Astrocyte (in vitro differentiated cells and primary cell): Measurements from ENCODE around the gene AGBL5. TPM values are rescaled to one million over a fixed set of nuclear protein-coding genes. Genes with fewer than 3 reads are reported as not detected.
"Not testable (repeated sequence)": the region's sequence is repeated elsewhere in the genome, so short reads cannot be mapped to it uniquely, and the experiment has no call there.

Source experiments
- DNase-seq: peaks from one replicate; pipeline ENCODE4 v3.0.0-alpha.2; 2010; ENCODE audit warnings: low read depth
- FAIRE-seq: peaks from 2 replicates; lab custom pipeline; 2011; peaks lifted over from hg19 to GRCh38; lab: Jason Lieb, UNC
- H2AFZ ChIP-seq: 2 replicates; pipeline ENCODE4 v1.6.0; 2012; ENCODE audit warnings: low read depth, low read length, inconsistent platforms
- H3K27ac ChIP-seq: 2 replicates; pipeline ENCODE4 v1.5.1; 2011; ENCODE audit warnings: low read depth, low read length, inconsistent platforms
- H3K27me3 ChIP-seq: 2 replicates; pipeline ENCODE4 v1.6.0; 2011; ENCODE audit warnings: low read length, inconsistent platforms; ENCODE audit not compliant: insufficient read depth
- H3K36me3 ChIP-seq: 2 replicates; pipeline ENCODE4 v1.5.1; 2011; ENCODE audit warnings: low read length, inconsistent platforms; ENCODE audit not compliant: insufficient read depth
- H3K4me1 ChIP-seq: 2 replicates; pipeline ENCODE4 v1.5.1; 2011; ENCODE audit warnings: low read length, inconsistent platforms; ENCODE audit not compliant: insufficient read depth
- H3K4me2 ChIP-seq: 2 replicates; pipeline ENCODE4 v1.6.0; 2012; ENCODE audit warnings: low read length, inconsistent platforms
- H3K4me3 ChIP-seq: 2 replicates; pipeline ENCODE4 v1.5.1; 2011; ENCODE audit warnings: low read depth, mild to moderate bottlenecking, low read length, inconsistent platforms; ENCODE audit not compliant: insufficient read depth
- H3K79me2 ChIP-seq: 2 replicates; pipeline ENCODE4 v1.6.0; 2012; ENCODE audit warnings: mild to moderate bottlenecking, low read length, inconsistent platforms; ENCODE audit not compliant: insufficient read depth
- H3K9ac ChIP-seq: 2 replicates; pipeline ENCODE4 v1.6.0; 2012; ENCODE audit warnings: mild to moderate bottlenecking, low read length, inconsistent platforms
- H3K9me3 ChIP-seq: 2 replicates; pipeline ENCODE4 v1.5.1; 2012; ENCODE audit warnings: low read depth, mild to moderate bottlenecking, low read length, inconsistent platforms; ENCODE audit not compliant: insufficient read depth
- H4K20me1 ChIP-seq: 2 replicates; pipeline ENCODE4 v1.6.0; 2012; ENCODE audit warnings: low read length, inconsistent platforms; ENCODE audit not compliant: insufficient read depth
- H3K27ac Mint-ChIP-seq: one replicate; pipeline ENCODE4 v1.8.0; 2021; ENCODE audit warnings: mild to moderate bottlenecking, mixed read lengths; ENCODE audit not compliant: unreplicated experiment
- H3K27me3 Mint-ChIP-seq: one replicate; pipeline ENCODE4 v1.8.0; 2021; ENCODE audit warnings: low read depth, mixed read lengths; ENCODE audit not compliant: unreplicated experiment
- H3K36me3 Mint-ChIP-seq: one replicate; pipeline ENCODE4 v1.8.0; 2021; ENCODE audit warnings: low read depth, mixed read lengths; ENCODE audit not compliant: unreplicated experiment
- H3K4me1 Mint-ChIP-seq: one replicate; pipeline ENCODE4 v1.8.0; 2021; ENCODE audit warnings: low read depth, mixed read lengths; ENCODE audit not compliant: unreplicated experiment
- H3K4me3 Mint-ChIP-seq: one replicate; pipeline ENCODE4 v1.8.0; 2021; ENCODE audit warnings: mild to moderate bottlenecking, moderate library complexity, mixed read lengths; ENCODE audit not compliant: unreplicated experiment
- H3K9me3 Mint-ChIP-seq: one replicate; pipeline ENCODE4 v1.8.0; 2021; ENCODE audit warnings: mild to moderate bottlenecking, mixed read lengths; ENCODE audit not compliant: unreplicated experiment
- CTCF ChIP-seq: IDR thresholded peaks from 2 replicates; pipeline ENCODE4 v1.5.1; 2011; ENCODE audit warnings: low read depth, mild to moderate bottlenecking, inconsistent platforms, low read length, moderate library complexity; ENCODE audit not compliant: insufficient read depth
- EZH2 ChIP-seq: IDR thresholded peaks from 2 replicates; pipeline ENCODE4 v1.6.1; 2012; ENCODE audit warnings: mild to moderate bottlenecking, low read length, inconsistent platforms; ENCODE audit not compliant: insufficient read depth
- total RNA-seq: library from RNA; stranded (reverse); gene quantifications from 2 replicates; pipeline ENCODE4 v1.2.1, GENCODE V29; 2021

AGBL5 gene
- total RNA-seq, 1 donor from 2014 or later = 20.7 TPM

- Histone ChIP-seq H3K27ac (no peak overlapping the region), H3K4me2 (no peak overlapping the region), H4K20me1 (no peaks in the 10 kb centered on the region), H3K4me1 (no peaks in the 10 kb centered on the region), H3K4me3 (no peak overlapping the region), H3K9me3 (no peaks in the 10 kb centered on the region), H3K9ac (no peak overlapping the region), H3K36me3 (no peaks in the 10 kb centered on the region), H3K27me3 (peaks cover 11% of the 10 kb centered on the region), H3K79me2 (no peaks in the 10 kb centered on the region), H2AFZ (no peak overlapping the region)
- peaks cover 3% of the 10 kb centered on the region for H3K9me3 Mint-ChIP-seq
- no peaks in the 10 kb centered on the region for H3K36me3 Mint-ChIP-seq
- DNase-seq = no peak
- no peaks in the 10 kb centered on the region for H3K4me1 Mint-ChIP-seq
- TF ChIP-seq EZH2 (no peak), CTCF (no peak)
- FAIRE-seq = no peak
- peaks cover 34% of the 10 kb centered on the region for H3K27me3 Mint-ChIP-seq
- no peak overlapping the region for H3K4me3 Mint-ChIP-seq
- H3K27ac Mint-ChIP-seq = no peak overlapping the region
Observed at GRCh38 chr2:27109083-27109482, 57.6 kb downstream of the AGBL5 start.

- not testable (repeated sequence) for H3K4me2 ChIP-seq, H3K9me3 Mint-ChIP-seq, H3K9ac ChIP-seq, H3K27ac Mint-ChIP-seq, H2AFZ ChIP-seq, H3K36me3 ChIP-seq, H3K27ac ChIP-seq, FAIRE-seq, H3K4me3 Mint-ChIP-seq, H3K4me1 Mint-ChIP-seq, DNase-seq, H3K79me2 ChIP-seq, H3K4me1 ChIP-seq, H3K9me3 ChIP-seq, H3K36me3 Mint-ChIP-seq, H3K4me3 ChIP-seq, H3K27me3 ChIP-seq, H4K20me1 ChIP-seq
- H3K27me3 Mint-ChIP-seq = peaks cover 32% of the 10 kb centered on the region
Observed at GRCh38 chr2:27110603-27111352, 59.3 kb downstream of the AGBL5 start.

GRCh38 chr2:27111392-27112078, 60.1 kb downstream of the AGBL5 start:
- FAIRE-seq, H3K36me3 Mint-ChIP-seq, H3K4me2 ChIP-seq, H3K27ac ChIP-seq, H3K27me3 ChIP-seq, H3K36me3 ChIP-seq, H3K4me1 Mint-ChIP-seq, H3K4me1 ChIP-seq, H3K9me3 Mint-ChIP-seq, H3K79me2 ChIP-seq, H3K4me3 ChIP-seq, H3K27ac Mint-ChIP-seq, H4K20me1 ChIP-seq, H3K9me3 ChIP-seq, H3K4me3 Mint-ChIP-seq, H2AFZ ChIP-seq, DNase-seq, H3K9ac ChIP-seq: not testable (repeated sequence)
- peaks cover 28% of the 10 kb centered on the region for H3K27me3 Mint-ChIP-seq
